Activated CD4-positive, CD25-positive, alpha-beta regulatory T cell treated with anti-CD3 and anti-CD28 coated beads, Interleukin-2, amount 50 U/mL, for 72 hours (primary cell): ENCODE measurements around the gene OPCML.

Source experiments
- DNase-seq: peaks from one replicate; pipeline ENCODE4 v3.0.0; 2021

OPCML gene

DNA sequence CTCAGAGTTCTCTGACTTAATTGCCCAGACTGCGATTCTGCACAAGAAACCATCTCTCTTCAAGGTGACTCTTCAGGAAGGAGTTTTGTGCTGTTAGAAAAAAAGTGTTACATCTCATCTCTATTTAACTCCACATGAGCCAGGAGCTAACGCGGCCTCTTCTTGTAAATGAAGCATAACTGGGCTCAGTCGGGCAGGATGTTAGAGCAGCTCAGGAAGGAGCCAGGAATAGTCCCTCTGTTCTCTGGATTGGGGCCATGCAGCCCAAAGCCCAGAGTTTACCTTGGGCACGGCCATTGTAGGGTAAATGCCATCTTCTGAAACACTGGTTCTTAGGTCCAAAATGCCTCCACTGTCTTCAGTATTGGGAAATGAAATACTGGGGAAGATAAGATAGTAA lies 760.6 kb downstream of the OPCML start:
- DNase-seq: no peak

GRCh38 chr11:132770829-132771530 lies 761.3 kb downstream of the OPCML start:
- DNase-seq: no peak

DNA sequence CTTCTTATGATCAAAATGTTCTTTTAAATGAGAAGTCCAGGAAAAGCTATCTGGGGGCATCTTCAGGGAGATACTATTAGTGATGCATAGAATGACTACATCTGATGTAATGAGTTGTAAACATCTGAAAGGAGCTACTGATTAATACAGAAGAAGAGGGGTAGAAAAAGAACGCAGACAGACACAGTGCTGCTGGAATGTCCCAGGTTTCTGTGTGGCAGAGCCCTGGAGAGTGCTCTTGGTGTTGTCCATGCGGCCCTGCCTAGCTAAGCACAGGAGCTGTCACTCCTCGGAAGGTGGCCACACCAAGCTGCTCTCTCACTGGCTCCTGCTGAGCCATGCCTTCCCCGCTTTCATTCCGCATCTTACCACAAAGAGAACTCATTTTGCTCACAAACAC lies 768.8 kb downstream of the OPCML start:
- no peak for DNase-seq

DNA sequence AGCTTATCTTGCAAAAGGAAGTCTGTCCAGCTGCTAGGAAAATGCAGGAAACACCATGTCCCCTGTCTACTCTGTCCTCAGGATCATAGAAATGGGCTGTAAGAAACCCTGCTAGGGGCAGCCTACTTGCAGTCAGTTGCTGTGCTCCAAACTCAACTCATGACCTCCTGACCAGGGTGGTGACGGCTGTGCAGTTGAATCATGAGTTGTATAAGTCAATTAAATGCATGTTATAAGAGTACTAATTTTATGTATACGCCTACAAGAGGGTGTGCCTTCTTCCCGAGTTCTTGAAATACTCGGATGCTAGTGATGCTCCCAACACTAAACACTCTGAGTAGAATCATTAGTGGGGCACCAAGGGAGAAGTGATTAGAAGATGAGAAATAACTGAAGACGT lies 776.4 kb downstream of the OPCML start:
- DNase-seq: no peak

- DNase-seq: no peak
These were observed 780.6 kb downstream of the OPCML start for GRCh38 chr11:132751516-132752250.

DNA sequence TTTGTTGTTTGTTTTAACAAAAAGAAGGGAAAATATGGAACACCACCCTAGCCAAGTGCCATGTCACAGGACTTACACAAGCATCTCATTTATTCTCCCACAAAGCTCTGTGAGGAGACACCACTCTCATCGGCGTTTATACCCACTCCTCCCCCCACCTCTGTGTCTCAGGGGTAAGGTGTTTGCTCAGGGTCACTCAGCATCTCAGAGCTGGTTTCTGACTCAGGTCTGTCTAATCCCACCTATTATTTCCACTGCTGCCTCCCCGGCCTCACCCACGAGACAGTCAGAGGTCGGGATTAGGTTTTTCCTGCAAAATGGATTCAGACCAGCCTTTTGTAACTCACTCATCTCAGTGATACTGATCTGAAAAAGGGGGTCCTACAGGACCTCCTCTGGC lies 786.0 kb downstream of the OPCML start:
- DNase-seq: no peak

- no peak for DNase-seq
These were observed 787.0 kb downstream of the OPCML start for GRCh38 chr11:132745306-132745705.

GRCh38 chr11:132744771-132745170 lies 787.5 kb downstream of the OPCML start:
- DNase-seq: no peak

- no peak for DNase-seq
These were observed 788.7 kb downstream of the OPCML start for GRCh38 chr11:132743601-132744000.

- DNase-seq: no peak
These were observed 789.4 kb downstream of the OPCML start for GRCh38 chr11:132742929-132743328.

- DNase-seq: no peak
These were observed 798.1 kb downstream of the OPCML start for GRCh38 chr11:132734217-132734616.

- no peak for DNase-seq
These were observed 804.3 kb downstream of the OPCML start for GRCh38 chr11:132728026-132728425.

- DNase-seq: no peak
These were observed 810.8 kb downstream of the OPCML start for GRCh38 chr11:132721526-132721925.

GRCh38 chr11:132719684-132720083 lies 812.6 kb downstream of the OPCML start:
- DNase-seq: no peak

- DNase-seq: no peak
These were observed 813.3 kb downstream of the OPCML start for GRCh38 chr11:132718711-132719671.

GRCh38 chr11:132717824-132718223 lies 814.5 kb downstream of the OPCML start:
- DNase-seq: no peak

DNA sequence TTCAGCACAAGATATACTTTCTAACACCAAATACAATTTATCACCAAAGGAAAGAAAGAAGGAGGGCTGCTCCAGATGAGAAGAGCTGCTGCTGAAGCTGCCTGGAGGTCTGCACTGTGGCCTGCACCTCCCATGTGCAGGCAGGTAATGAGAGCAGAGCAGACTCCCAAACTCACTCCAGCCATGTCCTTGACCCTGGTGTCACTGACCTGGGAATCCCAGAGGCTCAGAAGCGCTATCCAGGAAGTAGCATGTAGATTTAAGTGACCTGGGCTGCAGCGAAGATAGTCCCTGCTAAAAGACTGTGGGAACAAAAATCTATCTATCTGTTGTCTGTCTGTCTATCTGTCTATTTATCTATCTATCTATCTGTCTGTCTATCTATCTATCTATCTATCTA lies 816.3 kb downstream of the OPCML start:
- no peak for DNase-seq

GRCh38 chr11:132714859-132715440 lies 817.4 kb downstream of the OPCML start:
- no peak for DNase-seq

DNA sequence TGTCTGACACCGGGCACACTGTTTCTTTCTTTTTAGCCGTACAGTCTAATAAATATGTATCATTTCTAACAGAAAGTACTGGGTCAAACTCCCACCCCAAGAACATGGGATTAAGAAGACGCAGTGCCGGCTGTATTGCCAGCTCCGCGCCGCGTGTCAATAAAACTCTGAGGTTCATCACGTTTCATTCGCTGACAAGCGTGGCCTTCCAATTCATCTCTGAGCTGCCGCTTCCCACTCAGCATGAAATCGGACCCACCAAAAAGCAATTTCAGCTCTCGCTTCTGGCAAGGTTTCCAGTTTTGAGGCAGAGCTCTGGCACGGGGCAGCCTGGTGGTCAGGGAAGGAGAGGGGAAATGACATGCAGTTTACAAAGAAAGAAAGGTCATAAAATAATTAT lies 819.8 kb downstream of the OPCML start:
- no peak for DNase-seq

- no peak for DNase-seq
These were observed 827.4 kb downstream of the OPCML start for GRCh38 chr11:132704781-132705375.

DNA sequence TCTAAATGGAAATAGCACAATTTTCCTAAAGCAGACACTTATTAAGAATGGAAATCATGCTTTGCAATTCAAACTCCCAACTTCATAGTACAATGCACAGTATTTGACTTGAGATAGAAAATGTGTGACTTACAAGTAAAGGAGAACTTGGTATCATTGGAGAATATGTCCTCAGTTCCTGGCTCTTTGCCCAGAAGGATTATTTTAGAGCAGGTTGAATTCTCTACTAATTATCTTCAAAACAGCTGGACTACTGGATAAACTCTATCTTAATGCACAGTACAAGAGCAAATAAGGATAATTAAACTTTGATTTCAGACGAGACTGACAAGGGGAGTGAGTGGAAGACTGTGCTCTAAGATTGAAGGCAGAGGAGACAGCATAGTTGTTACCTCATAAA lies 839.4 kb downstream of the OPCML start:
- no peak for DNase-seq

GRCh38 chr11:132691848-132692550 lies 840.3 kb downstream of the OPCML start:
- DNase-seq: no peak
